HG03280 (cell line): ENCODE results near the gene KIF26B.
"Not testable (repeated sequence)": the region's sequence is repeated elsewhere in the genome, so short reads cannot be mapped to it uniquely, and the experiment has no call there.

ENCODE experiments used
- ATAC-seq: cut with Tn5 transposase; IDR thresholded peaks from one replicate; pipeline ENCODE4 v1.9.1; 2021; ENCODE audit warnings: mild to moderate bottlenecking, moderate library complexity; ENCODE audit not compliant: unreplicated experiment

Gene KIF26B

GRCh38 chr1:245345191-245345884, 190.6 kb downstream of the KIF26B start:
- ATAC-seq: no peak

- no peak for ATAC-seq
Observed at GRCh38 chr1:245348626-245349025, 193.8 kb downstream of the KIF26B start.

GRCh38 chr1:245353411-245353810, 198.6 kb downstream of the KIF26B start:
- ATAC-seq: no peak

GRCh38 chr1:245353915-245354775, 199.4 kb downstream of the KIF26B start:
- no peak for ATAC-seq

- not testable (repeated sequence) for ATAC-seq
Observed at GRCh38 chr1:245355851-245356630, 201.3 kb downstream of the KIF26B start.

- no peak for ATAC-seq
Observed at GRCh38 chr1:245356891-245357585, 202.3 kb downstream of the KIF26B start.

- not testable (repeated sequence) for ATAC-seq
Observed at GRCh38 chr1:245359101-245359680, 204.4 kb downstream of the KIF26B start.

- ATAC-seq: no peak
Observed at GRCh38 chr1:245361065-245361464, 206.3 kb downstream of the KIF26B start.

GRCh38 chr1:245361951-245362350, 207.2 kb downstream of the KIF26B start:
- ATAC-seq: no peak

GRCh38 chr1:245363461-245364200, 208.8 kb downstream of the KIF26B start:
- ATAC-seq: no peak

- ATAC-seq: no peak
Observed at GRCh38 chr1:245365095-245366020, 210.6 kb downstream of the KIF26B start.

- no peak for ATAC-seq
Observed at GRCh38 chr1:245366886-245367285, 212.1 kb downstream of the KIF26B start.

GRCh38 chr1:245370175-245370825, 215.5 kb downstream of the KIF26B start:
- no peak for ATAC-seq

- no peak for ATAC-seq
Observed at GRCh38 chr1:245370905-245371581, 216.3 kb downstream of the KIF26B start.

GRCh38 chr1:245373131-245373530, 218.3 kb downstream of the KIF26B start:
- no peak for ATAC-seq

- ATAC-seq: no peak
Observed at GRCh38 chr1:245375789-245376460, 221.1 kb downstream of the KIF26B start.

GRCh38 chr1:245377854-245378253, 223.1 kb downstream of the KIF26B start:
- no peak for ATAC-seq
